Activated naive CD4-positive, alpha-beta T cell (primary cell): ENCODE data around the gene SAPCD1.
A peak's percentile ranks its signal among the peaks of the same experiment; 100 is the strongest.

ENCODE experiments used
- DNase-seq, 4 experiments: peaks; one replicate each; lab custom pipeline; 2025; lab: John Stamatoyannopoulos, UW

Gene SAPCD1

DNA sequence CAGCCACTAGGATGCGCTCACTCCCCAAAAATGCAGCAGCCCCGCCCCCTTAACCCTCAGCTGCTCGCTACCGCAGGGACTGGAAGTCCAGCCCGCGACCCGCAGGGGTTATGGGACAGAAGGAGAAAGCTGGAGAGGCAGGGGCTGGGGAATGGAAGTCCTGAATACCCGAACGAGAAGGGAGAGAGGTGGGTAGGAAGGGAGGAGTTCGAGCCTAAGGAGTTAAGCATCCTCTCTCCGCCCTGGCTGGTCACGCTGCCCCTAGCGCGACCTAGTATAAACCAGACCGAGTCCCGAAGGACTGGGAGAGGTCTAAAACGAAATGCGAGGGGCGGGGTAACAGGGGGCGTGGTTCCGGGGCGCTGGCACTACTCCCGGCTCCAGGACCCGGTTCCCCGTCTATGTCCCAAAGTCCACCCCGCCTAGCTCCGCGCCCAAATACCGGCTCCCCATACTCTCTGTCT lies 32.9 kb upstream of the SAPCD1 start:
- DNase-seq = peak; percentile 35 to 76 (median 54)

DNA sequence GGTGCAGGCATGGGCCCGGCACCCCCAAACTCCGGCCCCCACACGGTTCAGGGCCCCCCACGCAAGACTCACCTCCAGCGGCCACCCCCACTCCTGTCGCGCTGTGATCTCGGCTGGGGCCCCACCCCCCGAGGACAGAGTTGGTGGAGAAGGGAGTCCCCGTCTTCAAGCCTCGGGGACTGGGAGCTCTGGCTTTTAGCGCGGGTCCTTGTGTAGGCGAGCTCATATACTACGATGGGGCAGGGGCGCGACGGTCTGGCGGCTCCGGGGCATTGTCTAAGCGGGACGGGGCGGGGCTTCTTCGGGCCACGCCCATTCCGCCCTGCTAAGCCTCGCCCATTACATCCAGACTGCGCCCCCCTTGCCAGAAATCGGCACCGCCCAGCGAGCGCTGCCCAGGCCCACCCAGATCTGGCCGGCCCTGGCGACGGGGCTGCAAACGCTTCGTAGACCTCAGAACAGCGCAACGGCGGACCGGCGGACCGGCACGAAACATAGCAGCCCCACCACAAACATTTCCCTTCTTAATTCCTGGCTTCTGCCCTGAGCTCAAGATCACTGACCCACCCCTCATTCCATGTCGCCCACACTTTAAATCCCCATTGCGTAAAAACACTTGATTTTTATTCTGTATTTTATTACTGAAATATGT lies 32.4 kb upstream of the SAPCD1 start:
- peak in 3 of 4 experiments; percentile 20 to 57 (median 56) for DNase-seq

DNA sequence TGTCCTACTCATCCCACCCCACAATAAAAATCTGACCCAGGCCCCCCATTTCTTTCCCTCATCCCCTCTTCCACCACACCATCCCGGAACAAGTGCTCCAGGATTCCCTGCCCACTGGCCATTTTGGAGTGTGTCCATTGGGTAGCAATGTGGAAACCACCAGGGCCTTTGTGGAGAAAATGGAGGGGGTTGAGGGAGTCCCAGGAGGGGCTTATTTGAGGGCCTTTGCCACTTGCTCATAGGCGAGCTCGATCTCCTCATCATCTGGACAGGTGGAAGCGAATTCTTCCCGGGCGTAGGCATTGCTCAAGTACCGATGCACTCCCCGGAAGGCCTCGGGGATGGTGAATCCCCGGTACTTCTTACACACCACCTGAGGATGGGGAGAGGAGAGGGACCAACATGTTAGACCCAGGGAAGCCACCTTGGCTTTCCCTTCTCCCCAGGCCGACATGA lies 31.8 kb upstream of the SAPCD1 start:
- no peak for DNase-seq

DNA sequence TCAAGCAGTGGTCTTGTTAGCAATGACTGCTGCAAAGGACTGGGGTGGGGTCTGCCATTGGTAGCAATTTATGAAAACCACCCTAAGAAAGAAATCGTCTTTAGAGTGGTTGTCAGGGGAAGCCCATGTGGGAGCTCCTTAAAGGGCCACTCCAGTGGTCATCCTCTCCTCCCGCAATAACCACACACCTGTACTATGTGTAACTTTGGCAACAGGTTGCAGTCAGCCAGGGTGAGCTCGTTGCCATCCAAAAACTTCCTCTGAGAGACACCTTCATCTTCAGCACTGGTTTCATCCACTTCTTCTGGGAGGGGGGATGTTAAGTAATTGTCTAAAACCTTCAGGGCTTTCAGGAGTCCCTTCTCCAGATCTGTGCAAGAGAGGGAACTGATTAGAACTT lies 30.4 kb upstream of the SAPCD1 start:
- DNase-seq = no peak

DNA sequence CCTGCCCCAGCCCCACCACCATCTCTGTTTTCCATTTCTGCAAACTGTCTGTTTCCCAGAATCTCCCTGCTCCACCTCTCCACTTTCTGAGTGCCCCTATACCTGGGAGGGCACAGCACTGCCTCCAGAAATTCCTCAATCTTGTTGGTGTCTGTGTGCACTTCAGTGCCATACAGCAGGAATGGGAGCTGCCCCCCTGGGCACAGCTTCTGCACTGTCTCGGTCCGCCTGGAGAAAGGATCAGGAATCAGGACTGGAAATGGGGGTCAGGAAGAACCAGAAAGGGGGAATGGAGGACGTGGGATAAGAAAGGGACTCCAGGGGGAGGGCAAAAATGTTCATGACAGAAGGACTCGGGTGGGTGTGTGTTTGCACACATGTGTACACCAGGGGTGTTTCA lies 28.7 kb upstream of the SAPCD1 start:
- DNase-seq = no peak

DNA sequence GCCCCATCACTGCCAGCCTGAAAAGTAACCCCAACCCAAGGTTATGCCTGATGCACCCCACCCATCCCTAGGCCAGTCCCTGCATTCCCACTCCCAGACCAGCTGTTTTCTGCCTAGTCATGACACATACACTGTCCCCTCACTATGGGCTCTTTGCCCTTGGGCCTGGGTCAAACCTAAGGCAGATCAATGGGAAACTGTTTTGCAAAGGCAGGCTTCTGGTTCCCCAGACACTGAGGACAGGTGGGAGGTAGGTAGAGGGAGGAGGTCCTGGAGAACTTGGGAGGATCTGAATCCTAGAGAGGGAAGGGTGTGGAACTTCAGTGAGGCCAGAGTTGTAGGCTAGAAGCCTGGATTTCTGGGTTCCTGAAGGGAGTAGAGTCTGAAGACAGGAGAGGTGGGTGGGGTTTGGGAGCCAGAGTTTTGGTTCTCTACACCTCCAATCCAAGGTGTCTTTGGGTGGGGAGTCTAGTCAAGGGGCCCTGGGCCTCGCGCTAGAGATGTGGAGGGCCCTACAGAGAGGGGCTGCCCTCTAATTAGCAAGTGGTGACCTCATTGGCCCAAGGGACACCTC lies 28.1 kb upstream of the SAPCD1 start:
- DNase-seq = no peak

DNA sequence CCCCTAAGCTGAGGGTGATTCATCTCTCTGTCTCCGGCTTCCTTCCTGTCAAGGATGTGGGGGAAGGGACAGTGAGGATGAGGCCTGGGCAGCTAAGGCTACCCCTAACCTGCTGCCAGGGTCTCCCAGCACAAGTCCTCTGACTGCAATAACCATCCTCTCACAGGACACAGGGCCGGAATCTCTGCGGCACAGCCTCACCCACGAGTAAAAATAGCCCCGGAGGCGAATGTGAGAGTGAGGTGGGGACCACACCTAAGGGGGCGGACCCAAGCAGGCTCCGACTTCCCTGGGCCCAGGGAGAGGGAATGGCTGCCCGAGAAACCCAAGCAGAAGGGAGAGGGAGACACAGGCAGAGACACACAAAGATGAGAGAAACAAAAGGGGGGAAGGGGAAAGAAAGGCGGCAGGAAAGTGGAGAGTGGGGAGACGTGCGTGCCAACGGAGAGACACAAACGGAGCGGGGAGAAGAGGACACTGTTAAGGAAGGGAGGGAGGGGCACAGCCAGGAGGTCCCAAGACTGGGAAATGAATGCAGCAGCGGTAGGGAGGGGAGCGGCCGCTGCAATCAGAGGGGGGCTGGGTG lies 27.5 kb upstream of the SAPCD1 start:
- peak in 1 of 4 experiments; percentile 18 for DNase-seq

DNA sequence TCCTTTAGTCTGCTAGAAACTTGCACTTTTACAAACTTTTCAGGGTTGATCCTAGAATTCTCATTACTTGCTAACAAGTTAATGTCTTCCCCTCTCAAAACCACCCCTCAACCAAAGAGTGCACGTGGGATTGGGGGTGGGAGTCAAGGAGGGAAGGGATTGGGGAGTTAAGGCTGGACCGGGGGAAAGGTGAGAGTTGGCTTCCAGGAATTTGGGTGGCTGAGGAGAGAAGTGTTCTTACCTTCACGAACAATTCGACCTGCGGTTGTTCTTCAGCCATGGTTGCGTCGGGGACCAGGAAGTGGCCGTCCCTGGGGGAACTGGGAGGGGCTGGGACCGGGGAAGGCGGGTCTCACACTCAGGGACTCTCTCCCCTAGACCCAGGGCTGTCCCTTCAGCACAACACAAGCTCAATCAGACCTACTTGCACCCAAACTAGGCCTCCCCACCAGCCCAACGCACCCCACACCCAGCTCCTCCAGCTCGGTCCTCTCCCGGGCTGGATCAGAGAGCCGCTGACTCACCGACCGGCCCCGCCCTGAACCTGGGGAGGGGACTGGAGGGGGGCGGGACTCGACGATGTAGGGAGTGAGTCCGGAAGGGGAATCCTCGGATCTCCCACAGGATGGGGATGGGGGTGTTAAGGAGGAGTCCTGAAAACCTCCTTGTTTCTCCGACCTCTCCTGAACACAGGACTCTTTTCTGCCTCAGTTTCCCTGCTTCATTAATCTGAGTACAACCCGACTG lies 26.3 kb upstream of the SAPCD1 start, which contains the start of gene CLIC1:
CLIC1 (minus strand) TSS at position 510 of the 747 bp plus-strand sequence; CDS start at position 280, 230 bp downstream.
- peak; percentile 23 to 57 (median 26) for DNase-seq

DNA sequence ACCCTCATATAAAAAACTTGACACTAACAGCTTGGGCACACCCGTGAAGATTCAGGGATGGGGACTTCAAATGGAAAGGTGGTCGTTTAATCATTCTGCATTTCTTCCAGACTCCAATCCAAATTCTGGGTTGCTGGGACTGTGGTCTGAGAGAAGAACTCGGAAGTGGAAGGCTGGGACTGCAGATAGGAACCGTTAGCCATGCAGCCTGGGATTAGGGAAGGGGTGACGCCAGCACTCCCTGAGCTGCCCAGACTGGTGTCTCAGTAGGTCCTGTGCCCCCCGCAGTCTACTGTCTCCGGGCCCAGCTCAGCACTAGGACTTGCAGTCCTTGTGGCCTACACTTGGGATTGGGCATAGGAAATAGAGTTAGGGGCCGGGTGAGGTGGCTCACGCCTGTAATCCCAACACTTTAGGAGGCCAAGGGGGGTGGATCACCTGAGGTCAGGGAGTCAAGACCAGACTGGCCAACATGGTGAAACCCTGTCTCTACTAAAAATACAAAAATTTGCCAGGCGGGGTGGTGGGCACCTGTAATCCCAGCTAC lies 25.6 kb upstream of the SAPCD1 start:
- no peak for DNase-seq

DNA sequence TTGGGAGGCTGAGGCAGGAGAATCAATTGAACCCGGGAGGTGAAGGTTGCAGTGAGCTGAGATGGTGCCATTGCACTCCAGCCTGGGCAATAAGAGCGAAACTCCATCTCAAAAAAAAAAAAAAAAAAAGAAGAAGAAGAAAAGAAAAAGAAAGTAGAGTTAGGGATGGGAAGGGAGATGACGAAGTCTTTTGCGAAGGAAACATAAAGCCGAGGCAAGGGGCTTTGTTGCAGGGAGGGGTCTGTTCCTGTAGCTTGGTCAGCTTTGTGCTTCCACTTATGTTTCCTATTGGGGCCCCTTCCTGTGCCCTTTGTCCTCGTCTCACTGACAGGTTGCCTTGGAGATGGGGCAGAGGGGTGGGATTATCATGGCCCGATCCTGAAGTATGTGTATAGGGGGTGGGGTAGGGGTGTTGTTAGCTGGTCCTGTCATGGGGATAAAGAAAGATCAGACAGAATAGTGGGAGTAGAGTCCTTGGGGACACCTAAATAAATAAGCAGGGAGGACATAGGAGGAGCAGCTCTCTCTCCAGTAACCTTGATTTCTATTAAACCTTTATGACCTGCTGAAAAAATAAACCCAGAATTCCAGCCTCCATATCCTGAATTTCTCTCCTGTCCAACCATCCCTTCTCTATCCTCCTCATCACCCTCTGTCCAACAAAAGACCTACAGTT lies 25.0 kb upstream of the SAPCD1 start:
- DNase-seq = no peak

DNA sequence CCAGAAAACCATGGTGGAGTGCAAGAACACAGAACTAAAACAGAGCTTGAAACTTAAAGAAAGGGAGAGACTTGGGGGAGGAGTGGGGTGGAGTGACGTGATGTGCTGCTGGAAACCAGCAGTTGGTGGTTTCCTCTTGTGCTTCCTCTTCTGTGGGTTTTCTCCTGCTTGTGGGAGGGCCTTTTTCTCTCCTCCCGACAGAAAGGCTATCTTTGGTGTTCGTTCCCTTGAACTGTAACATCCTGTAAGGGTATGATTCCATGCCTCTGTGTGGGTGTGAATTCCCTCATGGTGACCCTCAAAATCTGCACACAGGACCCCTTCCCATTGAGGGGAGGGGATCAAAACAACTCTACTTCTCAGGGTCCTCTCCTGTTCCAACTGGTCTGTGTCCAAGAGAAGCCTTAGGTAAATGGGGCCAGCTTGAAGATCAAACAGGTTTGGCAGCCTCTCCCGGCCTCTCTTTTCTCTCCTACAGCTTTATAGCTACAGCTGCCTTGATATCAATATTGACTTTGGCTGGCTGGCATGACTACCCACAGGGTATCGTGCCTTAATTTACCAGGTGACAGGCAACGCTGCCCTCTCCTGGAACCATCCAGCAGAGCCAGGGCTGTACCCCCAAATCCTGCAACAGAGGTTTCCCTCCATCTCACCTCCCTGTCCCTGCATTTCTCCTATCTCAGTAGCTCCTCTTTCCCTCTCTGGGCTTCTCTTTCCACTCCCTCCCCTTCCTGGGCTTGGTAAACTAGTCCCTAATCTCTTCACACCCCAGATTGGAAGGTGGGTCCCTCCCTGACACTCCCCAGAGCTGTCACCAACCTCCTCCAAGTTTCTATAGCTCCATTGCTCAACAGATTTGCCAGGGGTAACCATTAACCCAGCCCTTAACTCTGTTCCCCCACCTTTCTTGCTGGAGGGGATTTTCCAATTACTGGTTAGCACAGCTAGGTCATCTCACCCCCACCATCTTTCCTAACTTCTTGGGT lies 24.2 kb upstream of the SAPCD1 start:
- DNase-seq = peak in 2 of 4 experiments; percentile 25 to 27

DNA sequence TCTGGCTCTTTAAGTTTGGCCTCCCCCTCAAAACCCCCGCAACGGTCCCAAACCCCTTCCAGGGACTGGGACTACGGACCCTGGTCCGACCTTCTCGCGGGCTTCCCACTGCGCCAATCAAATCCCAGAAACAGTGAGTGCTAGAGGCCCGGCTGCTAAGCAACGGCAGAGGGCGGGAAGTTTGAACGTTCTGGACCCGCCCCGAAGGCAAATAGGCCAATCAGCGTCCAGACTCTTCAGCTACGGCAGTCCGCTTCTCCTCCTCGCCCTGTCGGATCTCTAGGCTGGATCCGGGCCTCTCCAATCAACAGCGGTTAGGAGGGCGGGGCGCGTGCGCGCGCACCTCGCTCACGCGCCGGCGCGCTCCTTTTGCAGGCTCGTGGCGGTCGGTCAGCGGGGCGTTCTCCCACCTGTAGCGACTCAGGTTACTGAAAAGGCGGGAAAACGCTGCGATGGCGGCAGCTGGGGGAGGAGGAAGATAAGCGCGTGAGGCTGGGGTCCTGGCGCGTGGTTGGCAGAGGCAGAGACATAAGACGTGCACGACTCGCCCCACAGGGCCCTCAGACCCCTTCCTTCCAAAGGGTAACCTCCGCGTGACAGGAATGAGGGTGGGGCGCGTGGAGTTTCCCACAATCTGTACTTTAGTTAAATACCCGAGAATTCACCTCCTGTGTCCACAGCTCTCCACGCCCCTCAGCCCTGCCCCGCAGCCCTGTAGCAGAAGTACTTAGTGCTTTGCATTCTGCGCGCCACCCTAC lies 22.6 kb upstream of the SAPCD1 start, which contains the start of gene MSH5:
MSH5 (plus strand) TSS at position 367 of the 758 bp plus-strand sequence. CDS start 462 bp downstream, outside the sequence.
- peak; percentile 78 to 90 (median 87) for DNase-seq

DNA sequence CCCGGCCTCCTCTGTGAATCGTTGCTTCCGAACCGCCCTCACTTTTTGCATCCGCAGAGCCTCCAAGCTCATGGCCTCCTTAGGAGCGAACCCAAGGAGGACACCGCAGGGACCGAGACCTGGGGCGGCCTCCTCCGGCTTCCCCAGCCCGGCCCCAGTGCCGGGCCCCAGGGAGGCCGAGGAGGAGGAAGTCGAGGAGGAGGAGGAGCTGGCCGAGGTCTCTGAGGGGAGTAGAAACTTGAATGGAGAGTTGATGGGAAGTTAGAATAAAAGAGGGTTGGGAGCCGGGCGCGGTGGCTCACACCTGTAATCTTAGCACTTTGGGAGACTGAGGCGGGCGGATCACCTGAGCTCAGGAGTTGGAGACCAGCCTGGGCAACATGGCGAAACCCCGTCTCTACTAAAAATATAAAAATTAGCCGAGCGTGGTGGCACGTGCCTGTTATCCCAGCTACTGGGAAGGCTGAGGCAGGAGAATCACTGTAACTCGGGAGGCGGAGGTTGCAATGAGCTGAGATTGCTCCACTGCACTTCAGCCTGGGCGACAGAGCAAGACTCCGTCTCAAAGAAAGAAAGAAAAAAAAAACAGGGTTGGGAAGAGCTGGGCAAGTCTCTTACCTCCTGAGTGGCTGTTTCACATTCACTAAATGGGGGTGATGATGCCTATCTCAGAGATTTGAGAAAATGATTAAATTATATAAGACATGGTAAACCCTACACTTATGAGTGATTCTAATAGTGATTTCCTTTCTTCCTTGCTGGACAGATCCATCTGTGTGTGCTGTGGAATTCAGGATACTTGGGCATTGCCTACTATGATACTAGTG lies 21.8 kb upstream of the SAPCD1 start:
- no peak for DNase-seq

DNA sequence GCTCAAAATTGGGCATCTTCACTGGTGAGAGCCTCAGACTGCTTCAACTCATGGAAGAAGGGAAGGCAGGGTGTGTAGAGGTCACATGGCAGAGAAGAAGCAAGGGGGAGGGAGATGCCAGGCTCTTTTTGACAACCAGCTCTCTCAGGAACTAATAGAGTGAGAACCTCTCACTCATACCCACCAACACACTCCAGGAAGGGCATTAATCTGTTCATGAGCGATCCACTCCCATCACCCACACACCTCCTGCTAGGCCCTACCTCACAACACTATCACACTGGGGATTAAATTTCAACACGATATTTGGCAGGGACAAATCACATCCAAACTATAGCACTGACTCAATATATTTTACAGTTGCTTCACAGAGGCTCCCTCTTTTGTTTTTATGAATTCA lies 20.6 kb upstream of the SAPCD1 start:
- DNase-seq = no peak

DNA sequence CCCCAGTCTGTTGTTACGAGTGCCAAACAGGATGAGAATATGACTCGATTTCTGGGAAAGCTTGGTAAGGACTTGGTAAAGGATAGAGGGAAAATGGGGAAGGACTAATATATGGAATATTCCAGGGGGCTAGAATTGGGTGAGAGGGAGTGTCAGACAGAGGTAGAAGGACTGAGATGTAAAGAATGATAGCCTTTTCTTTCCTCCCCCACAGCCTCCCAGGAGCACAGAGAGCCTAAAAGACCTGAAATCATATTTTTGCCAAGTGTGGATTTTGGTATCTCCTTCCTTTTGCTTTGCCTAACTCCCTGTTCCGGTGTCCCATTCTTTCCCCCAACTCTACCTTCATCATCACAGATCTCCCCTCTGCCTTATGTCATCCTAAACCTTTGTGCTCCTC lies 19.6 kb upstream of the SAPCD1 start:
- no peak for DNase-seq

DNA sequence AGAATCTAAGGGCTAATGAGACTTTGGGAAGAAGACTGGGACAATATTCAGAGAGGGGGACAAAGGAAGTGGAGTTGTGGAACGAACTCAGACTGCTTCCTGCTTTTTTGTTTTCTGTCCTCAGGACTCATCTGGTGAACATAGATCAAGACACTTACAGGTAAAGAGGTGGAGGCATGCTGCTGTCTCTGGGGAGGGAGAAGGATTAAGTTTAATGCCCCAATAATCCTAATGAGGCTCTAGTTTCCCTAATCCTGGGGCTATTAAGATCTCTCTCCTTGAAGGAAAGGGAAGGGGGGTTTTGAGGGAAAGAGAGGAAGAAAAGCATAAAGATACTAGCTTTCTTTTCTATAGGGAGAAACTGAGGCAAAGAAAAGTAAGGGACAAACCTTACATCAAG lies 18.0 kb upstream of the SAPCD1 start:
- no peak for DNase-seq

DNA sequence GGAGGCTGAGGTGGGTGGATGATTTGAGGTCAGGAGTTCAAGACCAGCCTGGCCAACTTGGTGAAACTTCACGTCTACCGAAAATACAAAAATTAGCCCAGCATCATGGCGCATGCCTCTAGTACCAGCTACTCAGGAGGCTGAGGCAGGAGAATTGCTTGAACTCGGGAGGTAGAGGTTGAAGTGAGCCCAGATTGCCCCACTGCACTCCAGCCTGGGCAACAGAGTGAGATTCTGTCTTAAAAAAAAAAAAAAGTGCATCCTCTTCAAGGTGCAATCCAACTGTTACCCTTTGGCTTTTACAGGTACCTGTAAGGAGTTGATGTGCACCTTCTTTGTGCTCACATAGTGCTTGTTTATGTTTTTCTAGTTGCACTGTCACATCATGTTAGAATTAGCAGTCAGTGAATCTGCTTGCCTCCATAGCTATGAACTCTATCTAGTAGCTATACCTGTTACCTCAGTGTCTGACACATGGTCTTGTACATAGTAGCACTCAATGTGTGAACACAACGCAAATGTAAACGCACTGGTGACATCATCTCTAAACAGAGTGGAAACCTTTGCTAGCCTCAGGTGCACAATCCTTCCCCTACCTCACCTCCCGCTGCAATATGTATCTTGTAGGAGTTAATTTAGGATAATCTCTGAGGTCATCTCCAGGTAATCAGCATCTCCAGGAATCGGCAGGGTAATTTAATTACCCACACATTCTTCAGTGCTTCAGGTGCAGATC lies 13.0 kb upstream of the SAPCD1 start:
- no peak for DNase-seq
